SW480 (cell line): ENCODE data around the gene UBE2D1.

Source experiments
- DNase-seq: peaks from one replicate; pipeline ENCODE4 v3.0.0-alpha.2; 2016; ENCODE audit warnings: low spot score

Gene UBE2D1

GRCh38 chr10:58334817-58335305, at the start of gene UBE2D1:
Gene UBE2D1, plus strand, starts transcription at chr10:58335006. Its CDS starts 196 bp downstream, at chr10:58335202.
- peak; percentile 81 for DNase-seq

DNA sequence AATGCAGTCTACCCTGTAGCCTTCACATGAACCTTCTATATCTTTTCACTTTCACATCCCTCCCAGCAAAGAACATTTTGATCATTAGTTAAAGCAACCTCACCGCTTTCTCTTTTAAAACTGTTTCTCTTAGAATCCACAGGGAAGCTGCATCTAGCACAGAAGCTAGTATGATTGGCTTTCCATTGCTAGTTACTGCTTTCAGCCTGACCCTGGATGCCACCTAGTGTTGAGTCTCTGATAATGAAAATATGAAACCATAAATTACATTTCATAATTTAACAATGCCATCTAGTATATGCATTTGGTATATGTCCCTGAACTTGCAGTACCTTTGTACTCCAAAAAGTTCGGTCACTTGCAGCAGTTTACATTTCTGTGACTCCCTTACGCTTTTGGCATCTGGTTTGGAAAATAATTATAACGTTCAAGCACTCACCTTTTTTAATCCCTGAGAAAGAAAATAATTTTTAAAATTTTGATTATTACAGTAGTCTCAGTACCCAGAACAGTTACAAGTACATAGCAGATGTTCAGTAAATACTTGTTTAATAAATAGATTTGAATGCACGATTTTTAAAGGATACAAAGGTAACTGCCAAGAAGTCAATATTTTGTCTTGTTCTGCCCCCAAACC, 43.1 kb upstream of the UBE2D1 start:
- peak; percentile 67 for DNase-seq

DNA sequence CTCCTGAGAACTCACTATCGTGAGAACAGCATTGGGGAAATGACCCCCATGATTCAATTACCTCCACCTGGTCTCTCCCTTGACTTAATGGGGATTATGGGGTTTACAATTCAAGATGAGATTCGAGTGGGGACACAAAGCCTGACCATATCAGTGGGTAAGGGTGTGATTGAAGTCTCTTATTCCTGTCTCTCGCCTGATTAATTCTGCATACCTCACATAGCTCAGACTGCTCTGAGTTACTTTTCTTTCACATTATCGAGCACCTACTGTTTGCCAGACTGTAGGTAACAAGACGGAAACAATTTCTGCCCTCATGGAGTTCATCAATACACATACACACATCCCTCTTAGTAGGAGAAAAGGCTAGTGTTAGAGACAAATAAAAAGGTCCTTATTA, 40.8 kb upstream of the UBE2D1 start:
- no peak for DNase-seq

DNA sequence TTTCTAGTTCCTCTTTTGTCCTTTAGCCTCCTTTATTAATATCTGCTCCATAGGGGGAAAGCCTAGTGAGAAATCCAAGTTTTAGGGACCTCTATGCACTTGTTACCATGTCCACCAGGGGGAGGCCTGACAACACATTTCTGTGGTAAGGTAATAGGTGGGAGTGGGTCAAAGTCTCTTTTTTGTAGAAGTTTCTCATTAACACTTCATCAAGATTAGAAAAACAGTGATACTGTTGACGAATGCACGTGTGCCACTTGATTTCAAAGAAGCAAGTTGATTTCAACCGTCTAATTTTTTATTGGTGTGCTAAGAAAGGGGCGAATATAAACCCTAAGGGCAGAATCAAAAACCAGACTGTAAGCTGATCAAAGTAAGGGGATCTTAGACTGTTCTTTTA, 35.2 kb upstream of the UBE2D1 start:
- peak; percentile 57 for DNase-seq

DNA sequence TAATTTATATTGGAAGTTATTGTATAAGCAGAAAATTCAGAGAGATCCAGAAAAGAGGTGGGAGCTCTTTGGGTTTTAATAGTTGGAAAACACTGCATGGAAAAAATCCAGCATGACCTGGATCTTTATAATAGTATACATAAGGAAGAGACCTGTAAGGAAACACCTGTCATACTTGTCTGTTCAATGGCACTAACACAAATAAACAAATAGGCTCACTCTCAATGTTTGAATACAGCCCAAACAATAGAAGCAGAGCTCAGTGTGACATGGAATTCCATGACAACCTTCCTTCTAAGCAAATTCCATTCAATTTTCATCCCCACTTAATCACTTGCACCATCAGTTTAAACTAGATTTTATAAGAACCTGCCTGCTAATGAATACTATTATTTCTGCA, 34.1 kb upstream of the UBE2D1 start:
- DNase-seq, result no peak

DNA sequence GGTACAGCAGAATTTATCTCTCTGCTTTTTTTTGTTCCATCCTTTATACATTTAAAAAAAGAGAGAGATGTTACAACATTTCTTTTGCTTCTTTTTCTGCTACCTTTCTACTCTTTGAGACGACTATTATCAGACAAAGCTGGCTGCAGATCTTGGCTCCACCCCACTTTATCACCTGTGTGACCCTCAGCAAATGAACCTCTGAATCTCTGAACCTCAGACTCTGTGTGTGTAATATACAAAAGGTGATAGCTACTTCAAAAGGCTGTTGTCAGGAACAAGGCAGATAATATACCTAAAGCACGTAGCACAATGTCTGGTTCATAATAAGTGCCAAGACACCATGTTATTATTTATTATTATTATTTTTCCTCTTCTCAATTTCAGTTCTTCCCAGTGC, 32.6 kb upstream of the UBE2D1 start:
- no peak for DNase-seq

GRCh38 chr10:58304099-58304633, 30.6 kb upstream of the UBE2D1 start:
- DNase-seq, result no peak

DNA sequence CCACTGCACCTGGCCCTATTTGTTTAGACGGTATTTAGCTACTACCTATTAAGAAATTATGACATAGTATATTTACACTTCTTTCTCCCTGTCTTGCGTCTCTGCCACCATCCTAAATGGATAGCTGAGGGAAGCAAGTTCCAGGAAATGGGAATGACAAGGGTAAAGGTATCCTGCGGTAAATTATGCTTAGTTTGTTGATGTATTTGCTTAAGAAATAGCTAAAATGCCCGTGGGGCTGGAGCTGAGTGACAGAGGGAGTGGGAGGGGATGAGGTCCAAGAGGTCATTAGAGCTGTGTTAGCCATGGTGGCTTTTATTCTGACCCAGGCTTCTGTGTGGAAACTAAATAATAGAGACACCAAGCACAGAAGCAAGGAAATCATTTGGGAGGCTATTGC, 29.0 kb upstream of the UBE2D1 start:
- DNase-seq, result no peak

DNA sequence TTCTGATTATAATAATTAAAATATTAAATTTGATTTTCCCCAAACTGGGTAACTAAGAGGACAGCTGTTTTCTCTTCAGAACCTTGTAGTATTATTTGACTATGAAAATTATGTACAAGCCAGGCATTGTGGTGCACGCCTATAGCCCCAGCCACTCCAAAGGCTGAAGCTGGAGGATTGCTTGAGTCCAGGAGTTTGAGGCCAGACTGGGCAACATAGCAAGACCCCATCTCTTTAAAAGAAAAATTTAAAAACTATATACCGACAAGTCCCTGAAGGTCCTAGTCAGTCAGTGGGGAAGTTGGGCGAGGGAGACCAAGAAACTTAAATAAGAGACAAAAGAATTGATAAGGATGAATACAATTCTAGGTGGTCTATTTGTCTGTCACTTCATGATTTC, 27.1 kb upstream of the UBE2D1 start:
- no peak for DNase-seq

GRCh38 chr10:58311026-58311425, 23.8 kb upstream of the UBE2D1 start:
- DNase-seq, result no peak

DNA sequence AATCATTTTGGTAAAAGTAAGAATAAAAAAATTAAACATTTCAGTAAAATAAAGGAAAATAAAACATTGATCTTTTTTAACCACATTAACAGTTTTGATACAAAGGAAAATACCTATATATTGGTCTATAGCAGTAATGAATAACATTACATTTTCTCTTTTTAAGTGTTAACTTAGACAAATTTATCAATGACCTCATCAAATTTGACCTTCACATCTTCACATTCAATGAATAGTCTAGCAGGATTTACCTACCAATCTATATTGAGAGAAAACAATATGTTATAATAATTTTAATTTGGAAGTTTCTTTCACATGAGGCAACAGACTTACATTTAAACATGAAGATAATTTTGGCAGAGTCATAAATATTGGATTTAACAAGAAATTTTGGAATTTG, 17.9 kb upstream of the UBE2D1 start:
- DNase-seq, result no peak

DNA sequence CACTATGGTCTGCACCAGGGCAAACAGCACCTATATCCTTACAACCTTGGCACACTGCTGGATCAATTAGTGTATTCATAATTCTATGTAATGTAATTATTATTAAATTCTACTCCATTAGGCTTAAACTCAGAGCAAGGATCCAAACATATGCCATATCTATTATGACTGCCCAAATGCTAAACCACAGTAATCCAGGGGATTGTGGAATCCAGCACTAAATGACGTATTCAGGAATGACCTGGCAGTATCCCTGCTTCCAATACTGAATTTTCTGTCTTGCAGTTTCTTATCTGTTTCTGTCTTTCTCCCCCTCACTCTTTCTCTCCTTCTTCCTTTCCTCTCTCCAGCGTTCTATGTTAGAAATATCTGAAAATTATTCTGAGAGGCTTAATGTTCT, 16.5 kb upstream of the UBE2D1 start:
- DNase-seq, result no peak

DNA sequence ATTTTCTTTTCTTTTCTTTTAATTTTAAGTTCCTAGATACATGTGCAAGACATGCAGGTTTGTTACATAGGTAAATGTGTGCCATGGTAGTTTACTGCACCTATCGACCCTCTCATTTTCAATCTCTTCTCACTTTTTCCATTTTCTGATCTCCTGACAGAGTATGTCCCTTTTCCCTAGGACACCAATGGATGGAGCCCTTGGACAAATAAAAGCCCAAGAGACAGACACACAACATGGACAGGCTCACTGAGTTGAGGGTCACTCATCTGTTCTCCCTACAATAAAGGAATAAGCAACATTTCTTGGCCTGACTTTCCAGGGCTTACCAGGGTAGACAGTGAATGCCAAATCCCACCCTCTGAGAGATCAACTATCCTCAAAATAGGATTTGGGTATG, 15.2 kb upstream of the UBE2D1 start:
- DNase-seq, result no peak

- no peak for DNase-seq
Observed at GRCh38 chr10:58320351-58321049, 14.3 kb upstream of the UBE2D1 start.

GRCh38 chr10:58322072-58322834, 12.6 kb upstream of the UBE2D1 start:
- DNase-seq, result no peak

DNA sequence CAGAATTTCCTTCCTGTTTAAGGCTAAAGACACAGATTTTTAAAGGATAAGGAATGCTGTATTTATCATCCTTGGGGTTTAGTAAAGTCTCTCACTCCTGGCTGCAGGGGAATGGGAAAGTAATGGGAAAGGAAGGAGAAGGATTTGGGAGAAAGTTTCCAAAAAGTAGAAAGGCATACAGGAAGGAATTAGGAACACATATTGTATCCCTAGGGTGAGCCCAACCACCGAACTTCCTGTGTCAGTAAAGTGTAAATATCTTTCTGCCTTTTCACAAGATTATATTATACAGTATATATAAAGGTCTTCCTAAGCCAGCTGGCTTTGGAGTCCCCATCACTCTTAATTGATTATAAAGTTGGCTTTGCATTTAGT, 12.0 kb upstream of the UBE2D1 start:
- no peak for DNase-seq

DNA sequence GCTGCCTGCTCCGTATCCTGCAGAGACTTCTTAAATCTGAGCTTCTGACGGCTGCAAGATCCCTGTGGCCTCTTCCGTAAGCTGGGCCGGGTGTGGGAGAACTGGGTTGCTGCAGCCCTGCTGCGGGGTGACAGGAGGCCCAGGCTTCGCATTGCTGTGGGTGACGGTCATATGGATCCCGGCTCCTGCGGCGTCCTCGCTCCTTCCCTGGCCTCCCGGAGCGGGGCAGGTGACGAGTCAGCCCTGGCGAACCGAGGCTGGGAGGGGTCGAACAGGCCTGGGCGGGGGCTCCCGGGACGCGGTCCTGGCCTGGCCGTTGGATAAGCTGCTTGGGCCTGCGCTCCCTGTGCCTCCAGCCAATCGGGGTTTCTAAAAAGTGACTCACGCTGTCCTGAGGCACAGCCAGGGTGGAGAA, 7.8 kb upstream of the UBE2D1 start:
- DNase-seq, result no peak

- DNase-seq, result no peak
Observed at GRCh38 chr10:58328233-58328632, 6.6 kb upstream of the UBE2D1 start.

DNA sequence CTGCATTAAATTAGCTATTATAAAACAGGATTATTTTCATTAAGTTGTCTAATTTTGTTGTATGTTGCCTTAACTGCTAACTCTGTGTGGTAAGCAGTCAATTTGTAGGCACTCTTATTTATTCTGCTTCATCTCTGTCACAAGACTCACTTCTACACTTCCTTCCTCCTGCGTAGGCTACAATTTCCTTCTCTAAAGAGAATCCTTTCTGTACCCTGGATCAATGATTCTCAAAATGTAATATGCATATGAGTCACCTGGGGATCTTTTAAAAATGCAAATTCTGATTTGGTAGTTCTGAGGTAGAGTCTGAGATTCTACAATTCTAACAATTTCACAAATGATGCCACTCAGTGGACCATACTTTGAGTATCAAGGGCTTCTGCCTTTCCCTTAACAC, 4.4 kb upstream of the UBE2D1 start:
- DNase-seq, result no peak

- DNase-seq, result no peak
Observed at GRCh38 chr10:58331646-58332045, 3.2 kb upstream of the UBE2D1 start.

DNA sequence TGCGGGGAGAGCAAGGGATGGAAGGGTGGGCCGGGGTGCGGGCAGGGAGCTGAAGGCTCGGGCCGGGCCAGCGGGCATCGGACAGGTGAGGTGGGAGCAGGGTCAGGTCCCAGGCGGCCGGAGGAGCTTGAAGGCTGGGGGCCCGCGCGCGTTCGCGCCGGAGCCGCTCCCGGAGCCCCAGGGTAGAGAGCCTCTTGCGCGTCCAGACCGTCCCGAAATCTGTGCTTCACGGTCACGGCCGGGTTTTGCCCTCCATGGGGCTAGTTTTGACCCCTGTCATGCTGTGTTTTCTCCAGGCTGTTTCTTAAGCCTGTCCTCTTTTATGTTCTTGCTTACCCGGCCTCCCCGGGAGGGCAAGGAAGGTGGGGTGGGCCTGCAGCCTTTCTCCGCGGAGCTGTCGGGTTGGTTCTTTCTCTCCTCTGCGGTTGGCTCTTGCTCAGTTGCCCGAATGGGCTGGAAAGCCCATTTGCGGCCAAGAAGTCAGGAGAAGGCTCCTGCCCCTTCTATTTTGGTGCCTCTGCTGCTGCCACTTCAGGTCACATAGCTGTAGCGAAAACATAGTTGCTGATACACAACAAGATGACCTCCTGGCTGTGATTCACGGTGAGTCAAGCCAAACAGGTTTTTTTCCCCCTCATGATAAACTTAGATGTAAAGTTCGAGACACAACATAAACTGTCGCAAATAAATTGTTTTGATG, 650 bp downstream of the UBE2D1 start:
- peak; percentile 36 for DNase-seq

DNA sequence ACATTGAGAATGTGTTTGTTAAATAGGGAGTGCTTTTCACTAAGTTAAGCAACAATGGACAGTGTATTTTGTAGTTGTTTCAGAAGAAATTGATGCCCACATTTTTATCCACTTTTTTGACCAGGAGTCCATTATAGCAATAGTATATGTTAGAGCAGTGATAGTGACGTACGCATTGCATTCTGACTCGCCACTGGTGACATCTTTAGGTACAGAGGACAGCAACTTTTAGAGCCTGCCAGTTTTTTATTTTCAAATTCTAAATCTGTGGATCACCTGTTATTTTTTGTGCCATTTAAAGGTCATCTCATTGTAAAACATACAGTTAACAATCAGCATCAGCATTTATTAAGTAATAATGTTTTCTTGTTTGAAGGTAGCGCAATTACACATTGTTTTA, 1.4 kb downstream of the UBE2D1 start:
- DNase-seq, result no peak
